C4-2B (cell line): Measurements from ENCODE around the gene CHD3.

Source experiments
- H3K27ac ChIP-seq: fragments of 450-650 bp; 2 replicates; pipeline ENCODE4 v1.5.1; 2017
- ZFX ChIP-seq: fragments of 450-650 bp; IDR thresholded peaks from 2 replicates; pipeline ENCODE4 v1.6.1; 2017
- TF ChIP-seq, protein P1 (sequence below): fragments of 450-650 bp; conservative IDR thresholded peaks from 2 replicates; pipeline ENCODE4 v1.5.1; 2017; ENCODE audit warnings: mild to moderate bottlenecking

Gene CHD3

DNA sequence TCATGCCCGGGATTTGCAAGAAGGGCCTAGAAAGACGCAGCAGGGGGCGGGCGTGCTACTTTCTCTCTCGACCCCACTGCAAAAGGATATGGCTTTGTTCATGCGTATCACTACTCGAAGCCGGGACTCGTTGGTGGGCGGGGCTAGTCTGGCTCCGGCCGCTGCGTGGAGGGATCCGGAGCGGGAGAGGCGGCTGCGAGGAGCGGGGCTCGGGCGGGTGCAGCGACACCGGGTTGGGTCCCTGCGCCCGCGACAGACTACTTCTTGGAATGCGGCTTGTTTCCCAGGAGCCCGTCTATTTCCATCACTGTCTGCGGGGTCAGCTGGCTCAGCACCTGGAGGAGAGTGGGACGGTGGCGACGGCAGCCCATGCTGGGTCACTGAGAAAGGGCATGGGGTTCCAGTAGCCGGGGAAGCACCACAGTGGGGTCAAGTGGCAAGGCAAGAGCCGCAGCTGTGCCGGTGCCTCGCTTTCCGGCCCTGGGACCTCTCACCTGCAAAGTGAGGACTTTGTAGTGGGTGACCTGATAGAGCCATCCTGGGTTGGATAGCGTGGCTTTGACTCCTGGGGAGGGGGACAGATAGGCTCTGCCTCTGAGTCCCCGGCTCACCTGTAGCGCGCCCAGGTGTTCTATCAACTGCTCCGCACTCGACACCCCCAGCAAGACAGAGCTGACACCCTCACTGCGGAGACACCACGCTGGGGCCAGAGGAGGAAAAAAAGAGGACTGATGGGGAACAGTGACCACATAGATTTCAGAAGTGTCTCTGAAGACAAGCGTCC is 34.4 kb downstream of the CHD3 start:
- TF ChIP-seq, protein P1, sequence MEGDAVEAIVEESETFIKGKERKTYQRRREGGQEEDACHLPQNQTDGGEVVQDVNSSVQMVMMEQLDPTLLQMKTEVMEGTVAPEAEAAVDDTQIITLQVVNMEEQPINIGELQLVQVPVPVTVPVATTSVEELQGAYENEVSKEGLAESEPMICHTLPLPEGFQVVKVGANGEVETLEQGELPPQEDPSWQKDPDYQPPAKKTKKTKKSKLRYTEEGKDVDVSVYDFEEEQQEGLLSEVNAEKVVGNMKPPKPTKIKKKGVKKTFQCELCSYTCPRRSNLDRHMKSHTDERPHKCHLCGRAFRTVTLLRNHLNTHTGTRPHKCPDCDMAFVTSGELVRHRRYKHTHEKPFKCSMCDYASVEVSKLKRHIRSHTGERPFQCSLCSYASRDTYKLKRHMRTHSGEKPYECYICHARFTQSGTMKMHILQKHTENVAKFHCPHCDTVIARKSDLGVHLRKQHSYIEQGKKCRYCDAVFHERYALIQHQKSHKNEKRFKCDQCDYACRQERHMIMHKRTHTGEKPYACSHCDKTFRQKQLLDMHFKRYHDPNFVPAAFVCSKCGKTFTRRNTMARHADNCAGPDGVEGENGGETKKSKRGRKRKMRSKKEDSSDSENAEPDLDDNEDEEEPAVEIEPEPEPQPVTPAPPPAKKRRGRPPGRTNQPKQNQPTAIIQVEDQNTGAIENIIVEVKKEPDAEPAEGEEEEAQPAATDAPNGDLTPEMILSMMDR = no peak
- no peak for TF ChIP-seq ZFX
- no peak overlapping the region for H3K27ac ChIP-seq

DNA sequence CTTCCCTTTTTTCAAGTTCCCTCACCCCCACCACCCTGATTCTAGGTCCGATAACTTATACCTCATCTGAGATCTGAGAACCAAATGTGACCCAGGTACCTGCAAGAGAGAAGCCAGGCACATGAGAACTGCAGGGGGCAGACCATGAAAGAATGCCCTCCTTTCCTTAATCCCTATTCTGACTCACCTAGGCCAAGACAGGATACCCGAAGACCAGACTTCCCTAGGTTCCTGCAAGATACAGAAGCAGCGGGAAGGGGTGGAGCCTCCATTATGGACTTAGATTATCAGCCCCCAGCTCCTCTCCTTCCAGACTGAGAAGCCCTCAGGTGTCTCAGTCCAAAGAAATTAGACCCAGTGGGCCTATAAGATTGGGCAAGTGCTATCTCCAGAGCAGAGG is 39.0 kb downstream of the CHD3 start:
- TF ChIP-seq, protein P1 = no peak
- TF ChIP-seq ZFX = no peak
- H3K27ac ChIP-seq = no peak overlapping the region

DNA sequence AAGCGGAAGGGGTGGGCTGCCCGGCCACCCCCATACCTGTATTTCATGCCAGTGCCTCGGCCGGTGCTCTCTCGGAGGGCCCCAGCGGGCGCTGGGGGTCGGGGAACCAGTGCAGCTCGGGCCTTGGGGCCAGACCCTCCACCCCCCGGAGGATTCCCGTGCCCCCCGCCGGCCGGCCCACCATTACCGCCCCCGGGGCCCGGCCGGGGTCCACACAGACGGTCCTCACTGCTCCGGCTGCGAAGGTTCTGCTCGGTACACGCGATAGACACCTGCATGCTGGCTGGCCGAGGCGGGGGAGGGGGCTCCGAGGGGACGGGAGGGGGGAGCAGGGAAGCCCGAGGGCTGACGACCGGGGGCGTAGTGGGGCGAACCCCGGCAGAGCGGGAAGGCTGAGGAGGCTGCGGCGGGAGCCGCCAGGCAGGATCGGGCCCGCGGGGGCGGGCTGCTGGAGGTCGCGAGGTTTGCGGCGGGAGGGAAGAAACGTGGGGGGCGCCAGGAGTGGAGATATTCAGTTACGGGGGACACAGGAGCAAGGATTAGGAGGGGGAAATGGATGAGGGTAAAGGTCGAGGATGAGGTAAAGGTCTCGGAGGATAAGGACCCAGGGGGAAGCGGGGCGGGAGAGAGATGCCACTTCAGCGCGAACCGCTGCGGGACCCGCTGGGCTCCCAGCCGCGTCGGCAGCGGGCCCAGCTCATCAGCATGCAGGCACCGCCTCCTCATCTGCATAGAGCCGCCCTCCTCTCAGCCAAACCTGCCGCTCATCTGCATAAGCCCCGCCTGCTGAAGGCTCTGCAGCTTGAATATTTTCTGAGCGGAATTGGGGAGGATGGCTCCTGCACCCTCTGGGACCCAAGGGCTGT is 40.8 kb downstream of the CHD3 start, which contains the start of gene KCNAB3:
KCNAB3 (minus strand) TSS at position 699 of the 866 bp plus-strand sequence; CDS start at position 278, 421 bp downstream.
- no peak for TF ChIP-seq ZFX
- TF ChIP-seq, protein P1 = no peak
- no peak within 1 kb of the TSS; the same call in 1 of the 2 replicates for H3K27ac ChIP-seq

DNA sequence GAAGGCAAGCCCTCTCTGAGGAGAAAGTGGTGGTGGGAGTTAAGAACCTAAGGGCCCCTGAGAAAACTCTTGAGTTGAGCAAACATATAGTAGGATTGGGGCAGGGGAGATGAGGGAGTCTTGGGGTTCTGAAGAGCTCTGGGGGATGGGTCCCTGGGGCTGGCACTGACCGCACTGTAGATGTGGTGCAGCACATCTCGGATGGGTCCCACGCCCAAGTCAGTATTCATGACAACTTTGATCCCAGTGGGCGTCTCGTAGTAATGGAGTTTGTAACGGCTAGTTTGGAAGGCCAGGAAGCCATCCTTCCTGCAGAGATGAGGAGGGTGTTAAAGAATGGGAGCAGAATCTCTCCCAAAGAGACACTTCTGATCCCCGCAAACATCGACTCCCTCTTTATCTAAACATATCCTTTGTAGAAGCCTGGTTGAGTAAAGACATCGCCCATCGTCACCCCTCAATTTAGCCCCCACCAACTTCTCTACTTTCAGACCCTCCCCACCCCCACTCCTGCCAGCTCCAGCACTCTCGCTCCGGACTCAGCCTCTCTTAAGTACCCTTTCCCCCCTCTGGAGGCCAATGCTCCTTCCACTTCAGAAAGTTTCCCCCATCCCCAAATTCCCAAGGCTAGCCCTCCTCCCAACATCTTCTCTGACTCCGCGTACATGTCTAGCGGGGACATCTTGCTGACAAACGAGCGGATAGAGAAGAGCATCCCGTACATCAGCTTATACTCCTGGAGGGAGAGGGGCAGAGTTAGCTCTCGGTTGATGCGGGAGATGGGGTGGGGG is 42.4 kb downstream of the CHD3 start:
- TF ChIP-seq, protein P1 = no peak
- TF ChIP-seq ZFX = no peak
- H3K27ac ChIP-seq = peak overlapping the region; percentile 86

DNA sequence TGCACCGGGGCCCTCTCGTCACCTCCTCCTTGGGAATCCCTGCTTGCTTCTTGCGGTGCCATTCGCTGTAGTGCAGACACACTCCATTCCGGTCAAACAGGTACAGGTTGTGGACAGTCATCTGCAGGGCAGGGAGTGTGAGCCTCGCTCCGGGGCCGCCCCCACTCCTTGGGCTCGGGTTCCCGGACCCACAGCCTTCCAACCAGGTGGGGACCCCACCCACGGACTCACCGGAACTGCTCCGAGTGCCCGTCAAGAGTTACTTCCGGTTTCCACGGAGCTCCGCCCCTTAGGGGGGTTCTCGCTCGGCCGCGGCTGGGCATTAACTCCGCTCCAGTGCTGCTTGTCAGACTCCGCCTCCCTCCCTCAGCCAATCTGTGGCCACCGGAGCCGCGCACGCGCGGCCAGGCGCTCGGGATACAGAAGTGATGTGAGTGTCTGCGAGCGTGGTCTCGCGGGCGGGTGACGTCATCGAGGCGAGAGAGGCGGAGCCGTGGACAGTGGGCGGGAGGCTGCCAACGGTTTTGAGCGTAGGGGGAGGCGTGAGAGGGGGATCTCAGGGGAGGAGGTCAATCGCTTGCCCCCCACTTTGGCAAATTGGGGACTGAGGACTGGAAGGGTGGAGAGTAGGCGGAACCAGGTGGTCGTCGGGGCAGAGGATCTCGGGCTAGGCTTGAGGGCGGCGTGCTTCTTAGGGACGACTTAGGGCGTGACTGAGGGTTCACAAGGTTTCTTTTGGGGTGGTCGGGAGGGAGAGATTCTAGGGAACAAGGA is 43.3 kb downstream of the CHD3 start, which contains the start of the genes CNTROB and TRAPPC1:
CNTROB (plus strand) TSS at position 498 of the 774 bp plus-strand sequence. CDS start 874 bp downstream, outside the sequence.
TRAPPC1 (minus strand) TSS at position 238 of the 774 bp plus-strand sequence; CDS start at position 121, 117 bp downstream.
- H3K27ac ChIP-seq = peak within 1 kb of the TSS; percentile 86
- TF ChIP-seq ZFX = no peak
- TF ChIP-seq, protein P1 = no peak

DNA sequence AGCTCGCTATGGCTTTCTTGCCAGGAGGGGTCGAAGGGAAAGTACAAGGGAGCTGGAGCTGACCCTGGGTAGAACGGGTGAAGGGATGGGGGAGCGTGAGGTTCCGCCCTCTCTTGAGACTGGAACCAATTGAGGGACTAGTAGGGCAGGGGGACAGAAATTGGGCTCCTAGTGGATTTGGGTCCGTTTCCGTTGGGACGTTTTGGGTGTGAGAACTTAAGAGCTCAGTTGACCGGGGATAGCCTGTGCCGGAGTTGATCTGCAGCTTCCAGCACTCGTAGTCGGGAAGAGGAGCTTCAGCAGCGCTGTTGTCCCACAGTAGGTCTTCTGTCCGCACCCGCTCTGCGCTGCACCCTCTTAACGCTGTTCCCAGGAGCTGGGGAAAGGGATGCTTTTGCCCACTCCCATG is 43.9 kb downstream of the CHD3 start:
- no peak for TF ChIP-seq ZFX
- TF ChIP-seq, protein P1 = no peak
- H3K27ac ChIP-seq = peak overlapping the region; percentile 86
